Ascending aorta (tissue), 2 donors: ENCODE results near the gene C5orf47. TPM values are rescaled to one million over a fixed set of nuclear protein-coding genes. Genes with fewer than 3 reads are reported as not detected.

Source experiments
- DNase-seq, 2 donors: peaks; one replicate each; pipeline ENCODE4 v3.0.0-alpha.2; 2019; ENCODE audit warnings: low spot score in 2 of 2
- H3K27ac ChIP-seq, 2 donors: fragments of 200-600 bp; sonication (generic); one replicate each; pipeline ENCODE4 v1.5.1; 2016 to 2017; ENCODE audit warnings: mild to moderate bottlenecking in 1 of 2
- H3K27me3 ChIP-seq: fragments of 200-600 bp; sonication (generic); one replicate; pipeline ENCODE4 v1.5.1; 2017
- H3K36me3 ChIP-seq, 2 donors: fragments of 200-600 bp; sonication (generic); one replicate each; pipeline ENCODE4 v1.5.1; 2016
- H3K4me1 ChIP-seq, 2 donors: fragments of 200-600 bp; sonication (generic); one replicate each; pipeline ENCODE4 v1.5.1; 2016 to 2017; ENCODE audit warnings: mild to moderate bottlenecking in 1 of 2
- H3K4me3 ChIP-seq, 2 donors: fragments of 200-600 bp; sonication (generic); one replicate each; pipeline ENCODE4 v1.5.1; 2016 to 2017; ENCODE audit warnings: mild to moderate bottlenecking in 1 of 2
- H3K9me3 ChIP-seq, 2 donors: fragments of 200-600 bp; sonication (generic); one replicate each; pipeline ENCODE4 v1.5.1; 2016
- intact Hi-C: fragments of 100-400 bp; cut with DNase I; formaldehyde crosslinking; loops from one replicate; pipeline ENCODE4 v1.15.1; 2023
- total RNA-seq: library from RNA; depleted of rRNA; stranded (reverse); fragments of >200 nt; gene quantifications from one replicate; pipeline ENCODE4 v1.1.0, GENCODE V29; 2016
- TF ChIP-seq, protein P1 (sequence below), 3 experiments: fragments of 200-600 bp in 2 of 3; fragments of 450-650 bp in 1 of 3; sonication (generic) in 2 of 3; IDR thresholded peaks; one replicate each; pipeline ENCODE4 v1.5.1; 2016 to 2019; ENCODE audit warnings: antibody characterized with exemption in 3 of 3, mild to moderate bottlenecking in 1 of 3, moderate library complexity in 1 of 3

The C5orf47 gene
- total RNA-seq, 1 donor from 2014 or later, result not detected

DNA sequence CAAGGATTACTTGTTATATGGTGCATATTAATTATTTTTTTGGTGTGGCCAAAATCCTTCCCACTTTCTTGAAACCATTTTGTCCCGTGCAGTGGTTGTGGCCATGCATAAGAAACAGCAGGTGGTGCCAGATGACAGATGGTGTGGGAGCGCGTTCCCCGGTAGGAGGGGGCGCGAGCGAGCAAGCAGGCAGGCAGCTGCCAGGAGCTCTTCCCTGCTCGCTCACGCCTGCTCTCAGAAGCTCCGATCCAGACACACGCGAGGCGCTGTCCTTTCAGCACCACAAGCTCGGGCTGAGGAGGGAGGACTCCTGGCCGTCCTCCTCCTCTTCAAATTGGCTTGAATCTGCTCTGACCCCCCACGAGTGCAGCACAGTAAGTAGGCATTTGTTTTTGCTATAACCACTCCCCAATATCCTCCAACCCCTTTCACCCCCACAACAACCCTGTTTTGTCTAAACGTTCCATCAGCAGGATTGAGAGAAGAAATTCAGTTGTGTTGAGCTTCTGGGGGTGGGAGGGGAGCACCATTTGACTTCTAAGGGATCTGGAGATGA is 56.6 kb downstream of the C5orf47 start, which contains the start of gene NSG2:
NSG2 (plus strand) TSS at position 237 of the 556 bp plus-strand sequence. CDS start 1,050 bp downstream, outside the sequence.
- TF ChIP-seq, protein P1, sequence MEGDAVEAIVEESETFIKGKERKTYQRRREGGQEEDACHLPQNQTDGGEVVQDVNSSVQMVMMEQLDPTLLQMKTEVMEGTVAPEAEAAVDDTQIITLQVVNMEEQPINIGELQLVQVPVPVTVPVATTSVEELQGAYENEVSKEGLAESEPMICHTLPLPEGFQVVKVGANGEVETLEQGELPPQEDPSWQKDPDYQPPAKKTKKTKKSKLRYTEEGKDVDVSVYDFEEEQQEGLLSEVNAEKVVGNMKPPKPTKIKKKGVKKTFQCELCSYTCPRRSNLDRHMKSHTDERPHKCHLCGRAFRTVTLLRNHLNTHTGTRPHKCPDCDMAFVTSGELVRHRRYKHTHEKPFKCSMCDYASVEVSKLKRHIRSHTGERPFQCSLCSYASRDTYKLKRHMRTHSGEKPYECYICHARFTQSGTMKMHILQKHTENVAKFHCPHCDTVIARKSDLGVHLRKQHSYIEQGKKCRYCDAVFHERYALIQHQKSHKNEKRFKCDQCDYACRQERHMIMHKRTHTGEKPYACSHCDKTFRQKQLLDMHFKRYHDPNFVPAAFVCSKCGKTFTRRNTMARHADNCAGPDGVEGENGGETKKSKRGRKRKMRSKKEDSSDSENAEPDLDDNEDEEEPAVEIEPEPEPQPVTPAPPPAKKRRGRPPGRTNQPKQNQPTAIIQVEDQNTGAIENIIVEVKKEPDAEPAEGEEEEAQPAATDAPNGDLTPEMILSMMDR (IDR thresholded peaks at IDR 0.05), result peak in 2 of 3 experiments; percentile 4 to 27
- intact Hi-C loops, result no loop called here
- Histone ChIP-seq H3K36me3 (no peaks in the 10 kb centered on the region), H3K27me3 (no peaks in the 10 kb centered on the region), H3K27ac (no peak within 1 kb of the TSS), H3K4me3 (no peak within 1 kb of the TSS), H3K9me3 (no peaks in the 10 kb centered on the region), H3K4me1 (no peaks in the 10 kb centered on the region)
- DNase-seq, result no peak

DNA sequence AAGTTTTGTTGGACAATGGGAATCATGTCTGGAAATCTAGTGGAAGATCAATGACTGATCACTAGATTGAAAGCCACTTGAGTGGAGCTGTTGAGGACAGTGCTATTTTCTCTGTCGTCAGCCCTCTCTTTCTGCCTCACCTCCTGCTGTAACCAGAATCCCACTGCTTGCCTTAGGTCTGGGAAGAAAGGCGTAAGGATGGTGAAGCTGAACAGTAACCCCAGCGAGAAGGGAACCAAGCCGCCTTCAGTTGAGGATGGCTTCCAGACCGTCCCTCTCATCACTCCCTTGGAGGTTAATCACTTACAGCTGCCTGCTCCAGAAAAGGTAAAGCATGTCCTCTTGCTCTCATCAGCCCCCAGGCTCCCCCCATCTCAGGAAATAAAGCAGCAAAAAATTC is 57.6 kb downstream of the C5orf47 start:
- DNase-seq, result no peak
- no peaks in the 10 kb centered on the region for H3K36me3 ChIP-seq
- H3K9me3 ChIP-seq, result no peaks in the 10 kb centered on the region
- H3K4me1 ChIP-seq, result no peaks in the 10 kb centered on the region
- H3K27me3 ChIP-seq, result no peaks in the 10 kb centered on the region
- TF ChIP-seq, protein P1 (IDR thresholded peaks at IDR 0.05), result no peak
- intact Hi-C loops, result no loop called here
- no peak overlapping the region for H3K27ac ChIP-seq
- no peak overlapping the region for H3K4me3 ChIP-seq

DNA sequence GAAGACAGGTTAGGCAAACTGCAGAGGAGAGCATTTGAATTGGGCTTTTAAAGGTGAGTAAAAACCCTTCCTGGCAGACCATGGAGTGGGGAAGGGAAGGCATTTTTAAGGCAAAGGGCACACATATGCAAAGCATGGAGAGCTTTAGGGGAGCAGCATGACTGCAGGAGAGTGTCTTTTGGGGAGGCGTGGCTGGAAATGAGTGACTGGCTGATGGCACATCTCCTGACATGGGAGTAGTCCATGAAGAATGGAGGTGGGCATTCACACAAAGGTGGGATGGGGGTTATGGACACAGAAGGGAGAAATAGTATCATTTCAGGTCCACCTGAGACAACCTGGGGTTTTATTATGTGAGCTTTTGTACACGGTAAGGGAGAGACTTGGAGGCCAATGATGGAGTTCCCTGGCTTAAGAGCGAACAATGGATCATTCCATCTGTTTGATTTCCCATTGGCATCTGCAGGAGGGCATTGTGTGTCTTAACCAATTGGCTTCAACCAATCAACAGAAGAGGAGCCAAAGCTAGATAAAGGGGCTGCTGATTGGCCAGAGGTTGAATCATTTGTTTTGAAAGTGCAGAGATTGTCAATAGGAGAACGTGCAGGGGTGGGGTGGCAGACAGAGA is 58.6 kb downstream of the C5orf47 start:
- no peak for DNase-seq
- no peaks in the 10 kb centered on the region for H3K27me3 ChIP-seq
- H3K4me1 ChIP-seq, result no peaks in the 10 kb centered on the region
- intact Hi-C loops, result no loop called here
- no peak overlapping the region for H3K27ac ChIP-seq
- no peak overlapping the region for H3K4me3 ChIP-seq
- TF ChIP-seq, protein P1 (IDR thresholded peaks at IDR 0.05), result no peak
- no peaks in the 10 kb centered on the region for H3K9me3 ChIP-seq
- H3K36me3 ChIP-seq, result no peaks in the 10 kb centered on the region

DNA sequence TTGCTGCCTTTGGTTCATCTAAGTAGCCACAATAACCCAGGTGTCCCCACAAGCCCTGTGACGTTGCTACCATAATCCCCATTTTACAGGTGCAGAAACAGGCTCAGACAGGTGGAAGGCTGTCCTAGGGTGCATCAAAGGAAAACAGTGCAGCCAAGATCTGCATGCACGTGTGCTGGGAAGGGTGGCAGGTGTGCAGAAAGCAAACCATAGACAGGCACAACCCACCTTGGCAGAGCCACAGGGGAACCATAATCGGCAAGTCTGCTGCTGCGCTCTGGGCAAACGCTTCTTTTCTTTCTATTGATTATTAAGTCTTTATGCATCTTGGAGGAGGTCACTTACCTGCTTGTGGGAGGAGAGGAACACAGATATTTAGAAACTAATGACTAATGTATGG is 63.7 kb downstream of the C5orf47 start:
- H3K27ac ChIP-seq, result no peak overlapping the region
- H3K27me3 ChIP-seq, result no peaks in the 10 kb centered on the region
- no peak for DNase-seq
- TF ChIP-seq, protein P1 (IDR thresholded peaks at IDR 0.05), result no peak
- no peaks in the 10 kb centered on the region for H3K9me3 ChIP-seq
- no peak overlapping the region for H3K4me3 ChIP-seq
- no peaks in the 10 kb centered on the region for H3K4me1 ChIP-seq
- H3K36me3 ChIP-seq, result no peaks in the 10 kb centered on the region
- intact Hi-C loops, result no loop called here

DNA sequence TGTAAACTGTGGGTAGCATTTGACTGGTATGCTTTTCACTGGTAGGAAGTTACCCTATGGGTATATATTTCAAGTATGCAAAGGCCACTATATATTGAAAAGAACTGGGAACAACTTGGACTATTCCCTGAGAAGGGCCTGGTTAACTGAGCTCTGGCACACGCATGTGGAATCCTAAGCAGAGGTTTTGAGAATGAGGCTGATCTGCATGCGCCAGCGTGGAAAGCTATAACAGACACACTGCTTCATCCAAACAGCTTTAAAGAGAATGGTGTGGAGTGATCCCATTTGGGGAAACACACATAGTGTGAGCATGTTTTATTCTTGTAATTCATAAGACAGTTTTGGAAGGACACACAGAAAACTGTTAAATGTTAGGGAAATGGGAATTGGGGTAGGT is 64.9 kb downstream of the C5orf47 start:
- H3K27me3 ChIP-seq, result no peaks in the 10 kb centered on the region
- intact Hi-C loops, result no loop called here
- H3K4me3 ChIP-seq, result no peak overlapping the region
- no peak overlapping the region for H3K27ac ChIP-seq
- TF ChIP-seq, protein P1 (IDR thresholded peaks at IDR 0.05), result no peak
- H3K36me3 ChIP-seq, result no peaks in the 10 kb centered on the region
- no peaks in the 10 kb centered on the region for H3K4me1 ChIP-seq
- no peaks in the 10 kb centered on the region for H3K9me3 ChIP-seq
- no peak for DNase-seq

Other genes with a start within 250 kb of the C5orf47 start
- gene CPEB4, start 100.8 kb upstream of the C5orf47 start, total RNA-seq, result 37.4 TPM
- gene NSG2, start 56.5 kb downstream of the C5orf47 start, total RNA-seq, result not detected